GM19452 (cell line): Measurements from ENCODE around the gene POPDC2.
"Not testable (repeated sequence)": the region's sequence is repeated elsewhere in the genome, so short reads cannot be mapped to it uniquely, and the experiment has no call there.

Source experiments
- ATAC-seq: cut with Tn5 transposase; IDR thresholded peaks from one replicate; pipeline ENCODE4 v1.9.1; 2021; ENCODE audit not compliant: unreplicated experiment

Gene POPDC2

DNA sequence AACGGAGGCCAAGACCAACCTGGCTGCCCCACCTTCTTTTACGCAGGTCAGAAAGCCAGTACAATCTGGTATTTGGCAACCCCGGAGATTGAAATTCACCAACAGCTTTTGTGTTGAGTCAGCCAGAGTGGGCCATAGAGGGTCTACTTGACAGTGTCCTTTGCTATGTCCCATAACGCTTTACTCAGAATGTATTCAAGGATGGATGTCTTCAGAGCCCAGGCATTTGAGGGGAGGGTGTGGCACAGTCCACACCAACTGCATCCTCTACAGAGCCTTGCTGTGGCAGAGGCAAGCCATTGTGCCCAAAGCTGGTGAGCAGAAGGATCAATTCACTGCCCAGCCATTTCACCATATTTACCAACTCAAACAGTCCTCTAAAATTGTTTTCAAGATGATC, 44.3 kb downstream of the POPDC2 start:
- ATAC-seq: no peak

DNA sequence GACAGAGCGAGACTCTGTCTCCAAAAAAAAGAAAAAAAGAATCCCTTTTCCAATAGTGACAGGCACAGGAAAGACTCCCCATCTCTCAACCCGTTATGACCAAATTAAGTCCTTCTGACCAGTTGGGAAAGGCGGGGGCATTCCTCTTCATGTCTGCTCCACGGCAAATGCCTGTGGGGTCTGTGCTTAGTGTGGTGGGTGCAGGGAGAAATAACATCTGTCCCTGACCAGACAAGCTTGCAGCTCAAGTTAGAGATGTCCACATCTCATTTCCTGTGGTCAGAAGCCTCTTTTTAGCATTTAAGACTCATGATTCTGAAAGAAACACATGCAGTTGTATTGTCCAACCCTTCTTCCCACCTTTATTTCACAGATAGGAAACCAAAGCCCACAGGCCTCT, 46.5 kb downstream of the POPDC2 start:
- ATAC-seq: no peak

DNA sequence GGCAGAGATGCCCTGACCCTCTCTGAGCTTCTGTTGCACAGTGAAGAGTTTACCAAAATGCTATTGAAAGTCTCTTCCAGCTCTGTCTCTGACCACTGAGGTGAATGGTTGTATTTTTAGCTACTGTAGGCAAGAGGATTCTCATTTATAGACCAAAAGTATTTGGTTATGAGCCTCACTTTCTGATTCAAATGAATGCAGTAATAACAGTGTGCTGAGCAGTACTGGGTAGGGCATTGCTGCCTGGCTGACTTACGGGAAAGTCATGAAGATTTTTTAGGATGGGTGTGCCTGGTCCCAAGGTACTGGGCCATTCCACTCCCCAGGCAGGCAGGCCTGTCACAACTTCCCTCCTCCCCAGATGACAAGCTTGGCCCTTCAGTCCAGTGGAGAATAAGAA, 47.2 kb downstream of the POPDC2 start:
- no peak for ATAC-seq

DNA sequence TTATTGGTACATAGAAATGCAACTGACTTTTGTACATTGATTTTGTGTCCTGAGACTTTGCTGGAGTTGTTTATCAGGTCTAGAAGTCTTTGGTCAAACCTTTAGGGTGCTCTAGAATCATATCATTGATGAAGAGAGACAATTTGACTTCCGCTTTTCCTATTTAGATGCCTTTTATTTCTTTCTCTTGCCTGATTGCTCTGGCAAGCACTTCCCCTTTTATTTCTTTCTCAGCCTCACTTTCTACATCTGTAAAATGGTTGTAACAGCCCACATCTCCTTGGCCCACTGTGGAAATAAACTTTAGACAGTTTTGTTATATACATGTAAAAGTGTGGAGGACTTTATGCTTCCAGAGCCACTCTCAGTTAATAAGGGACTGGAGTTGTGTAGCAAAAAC, 48.7 kb downstream of the POPDC2 start:
- ATAC-seq: no peak

DNA sequence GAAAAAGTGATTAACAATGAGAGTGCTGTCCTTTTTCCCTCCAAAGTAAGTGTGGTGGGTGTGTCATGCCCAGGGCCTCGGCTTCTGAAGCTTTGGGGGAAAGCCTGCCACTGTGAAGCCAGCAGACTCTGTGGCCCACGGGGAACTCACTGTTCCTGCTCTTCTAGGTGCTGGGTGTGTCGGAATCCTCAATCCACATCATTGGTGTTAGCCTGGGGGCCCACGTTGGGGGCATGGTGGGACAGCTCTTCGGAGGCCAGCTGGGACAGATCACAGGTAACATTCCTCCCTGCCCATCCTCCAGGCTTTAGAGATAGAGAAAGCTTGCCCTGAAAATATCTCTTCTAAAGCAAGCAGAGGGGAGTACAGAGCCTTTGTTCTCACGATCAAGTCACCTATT, 51.1 kb downstream of the POPDC2 start:
- ATAC-seq: no peak

DNA sequence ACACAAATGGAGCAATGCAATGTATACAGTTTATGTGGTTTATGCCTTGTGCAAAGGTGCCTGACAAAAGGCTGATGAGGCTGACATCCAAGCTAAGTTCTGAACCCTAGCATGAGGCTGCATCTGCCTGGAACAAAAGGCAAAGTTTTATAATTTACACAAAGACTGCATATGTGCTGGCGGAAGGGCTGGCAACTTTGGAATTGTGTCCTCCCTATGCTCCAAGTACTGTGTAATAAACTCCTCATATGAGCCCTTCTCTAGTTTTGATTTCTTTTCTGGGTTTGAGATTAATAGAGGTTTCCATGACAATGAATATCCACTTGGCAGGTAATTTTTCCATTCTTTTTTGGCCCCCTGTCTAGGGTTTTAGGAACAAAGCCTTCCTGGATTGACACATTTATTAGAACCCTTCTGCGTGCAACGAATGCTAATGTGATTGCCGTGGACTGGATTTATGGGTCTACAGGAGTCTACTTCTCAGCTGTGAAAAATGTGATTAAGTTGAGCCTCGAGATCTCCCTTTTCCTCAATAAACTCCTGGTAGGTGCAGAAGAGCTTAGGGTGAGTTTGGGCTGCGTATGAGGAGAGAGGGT, 51.9 kb downstream of the POPDC2 start:
- ATAC-seq: no peak

DNA sequence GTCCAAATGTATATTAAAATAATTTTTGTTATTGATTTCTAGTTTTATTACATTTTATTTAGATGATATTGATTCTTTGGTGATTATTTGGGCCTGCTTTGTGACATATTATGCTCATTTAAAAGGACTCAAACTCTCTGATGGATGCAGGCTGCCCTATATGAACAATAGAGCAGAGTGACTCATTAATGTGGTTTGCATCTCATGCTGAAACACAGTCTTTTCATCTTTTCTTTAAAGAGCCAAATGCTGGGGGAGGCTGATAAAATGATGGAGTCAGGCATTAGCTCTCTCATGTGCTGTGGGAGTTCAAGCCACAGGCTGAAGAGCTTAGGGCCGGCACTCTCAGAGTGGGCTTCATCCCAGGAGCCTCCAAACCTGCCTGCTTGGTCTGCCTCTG, 55.5 kb downstream of the POPDC2 start:
- ATAC-seq: no peak

DNA sequence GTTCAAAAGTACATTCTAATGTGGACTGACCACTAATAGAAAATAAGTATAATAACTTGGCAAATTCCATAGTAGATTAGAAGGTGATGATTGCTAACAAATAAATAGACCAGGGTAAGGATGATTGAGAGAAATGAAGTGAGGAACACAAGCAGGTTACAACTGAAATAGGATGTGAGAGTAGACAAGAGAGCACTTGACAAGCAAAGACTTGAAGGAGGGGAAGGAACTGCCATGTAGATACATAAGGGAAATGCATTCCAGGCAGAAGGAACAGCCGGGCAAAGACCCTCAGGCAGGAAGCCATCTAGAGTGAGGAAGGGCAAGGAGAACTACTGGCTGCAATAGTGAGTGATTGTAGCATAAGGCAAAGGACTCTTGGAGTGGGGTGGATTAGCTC, 57.7 kb downstream of the POPDC2 start:
- no peak for ATAC-seq

DNA sequence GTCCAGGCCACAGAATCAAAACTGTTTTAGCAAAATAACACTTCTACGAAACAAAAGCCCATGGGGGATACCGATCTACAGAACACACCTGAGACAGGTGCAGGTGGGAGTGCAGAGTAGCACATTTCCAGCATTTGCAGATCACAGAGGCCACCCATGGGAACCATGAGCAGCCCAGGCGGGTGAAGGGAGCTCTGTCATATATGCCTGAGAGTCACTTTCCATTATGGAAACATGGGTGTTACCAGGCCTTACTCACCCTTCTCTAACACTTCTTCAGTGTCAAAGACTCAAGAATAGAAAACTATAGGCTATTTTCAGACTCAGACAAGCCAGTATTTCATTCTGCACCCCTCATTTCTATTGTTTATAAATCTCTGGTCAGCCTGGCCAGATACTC, 59.2 kb downstream of the POPDC2 start:
- no peak for ATAC-seq

DNA sequence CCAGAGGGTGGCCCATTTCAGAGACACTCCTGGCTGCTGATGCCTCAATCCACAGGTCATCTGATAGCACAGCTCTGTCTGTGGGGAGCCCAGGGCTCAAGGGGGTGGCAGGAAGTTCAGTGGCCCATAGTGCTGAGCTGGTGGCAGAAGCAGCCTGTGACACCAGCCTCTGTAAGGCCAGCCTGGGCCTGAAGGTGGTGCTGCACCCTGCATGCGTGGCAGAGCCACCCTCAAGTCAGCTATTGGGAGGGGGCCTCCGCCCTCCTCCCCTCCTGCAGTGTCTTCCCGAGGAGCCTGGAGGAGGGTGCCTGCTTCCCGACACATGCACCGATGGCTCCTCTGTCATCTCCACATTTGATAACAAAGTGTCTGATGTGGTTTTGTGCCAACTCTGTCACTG, 59.7 kb downstream of the POPDC2 start:
- ATAC-seq: peak; percentile 73

DNA sequence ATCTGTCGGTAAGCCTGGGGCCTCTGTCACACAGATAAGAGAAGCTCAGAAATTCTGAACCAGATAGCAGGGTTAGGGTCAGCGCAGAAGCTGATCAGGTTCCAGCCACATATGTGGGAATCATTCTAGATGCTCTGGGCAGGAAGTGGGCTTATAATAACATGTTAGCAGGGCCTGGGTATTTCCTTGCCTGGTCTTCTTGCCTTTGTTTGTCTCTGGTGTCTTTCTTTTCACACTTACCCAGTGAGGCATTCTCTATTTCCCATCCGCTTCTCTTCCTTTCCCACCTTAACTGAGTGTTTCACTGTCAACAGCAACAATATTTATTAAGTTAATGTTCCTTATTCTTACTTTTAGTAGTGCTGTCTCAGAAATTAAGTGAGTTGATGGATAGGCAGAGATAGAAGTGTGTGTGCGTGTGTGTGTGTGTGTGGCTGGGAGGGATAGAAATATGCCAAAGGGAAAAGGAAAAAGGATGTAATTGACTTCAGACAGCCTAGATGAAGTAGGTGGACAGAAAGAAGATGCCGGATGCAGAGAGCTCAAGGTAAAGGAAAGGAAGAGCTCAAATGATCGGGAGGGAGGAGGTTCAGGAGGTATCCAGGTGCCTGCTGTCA, 60.7 kb downstream of the POPDC2 start:
- ATAC-seq: no peak

DNA sequence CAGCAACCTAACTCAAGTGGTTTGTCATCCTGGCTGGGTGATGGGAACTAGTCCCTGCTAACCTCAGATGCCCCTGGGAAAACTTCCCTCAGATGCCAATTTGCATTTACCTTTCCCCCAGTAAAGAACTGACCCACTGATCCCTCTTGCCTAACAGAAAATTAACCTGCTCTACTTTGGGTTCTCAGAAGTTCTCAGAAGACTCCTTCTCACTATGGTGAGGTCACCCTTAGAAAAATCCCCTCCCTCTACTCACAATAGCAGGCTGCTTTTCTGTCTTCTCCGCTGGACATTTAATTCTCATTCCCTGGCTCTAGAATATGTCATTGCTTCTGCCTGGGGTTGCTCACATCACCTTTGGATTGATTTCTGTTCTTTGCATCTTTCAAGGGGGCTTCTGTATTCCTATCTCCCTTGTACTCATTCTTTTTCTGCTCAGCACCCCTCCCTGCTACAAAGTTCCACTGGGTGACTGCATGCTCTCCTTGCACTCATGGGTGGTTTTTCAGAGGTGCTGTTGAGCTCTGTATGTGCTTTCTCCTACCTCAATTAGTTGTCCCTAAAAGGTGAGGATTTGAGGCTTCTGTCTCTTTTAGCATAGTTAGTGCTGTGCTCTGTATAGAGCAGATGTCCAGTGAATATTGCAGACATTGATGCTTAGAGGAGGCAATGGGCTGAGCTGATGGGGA, 61.8 kb downstream of the POPDC2 start:
- peak; percentile 47 for ATAC-seq

DNA sequence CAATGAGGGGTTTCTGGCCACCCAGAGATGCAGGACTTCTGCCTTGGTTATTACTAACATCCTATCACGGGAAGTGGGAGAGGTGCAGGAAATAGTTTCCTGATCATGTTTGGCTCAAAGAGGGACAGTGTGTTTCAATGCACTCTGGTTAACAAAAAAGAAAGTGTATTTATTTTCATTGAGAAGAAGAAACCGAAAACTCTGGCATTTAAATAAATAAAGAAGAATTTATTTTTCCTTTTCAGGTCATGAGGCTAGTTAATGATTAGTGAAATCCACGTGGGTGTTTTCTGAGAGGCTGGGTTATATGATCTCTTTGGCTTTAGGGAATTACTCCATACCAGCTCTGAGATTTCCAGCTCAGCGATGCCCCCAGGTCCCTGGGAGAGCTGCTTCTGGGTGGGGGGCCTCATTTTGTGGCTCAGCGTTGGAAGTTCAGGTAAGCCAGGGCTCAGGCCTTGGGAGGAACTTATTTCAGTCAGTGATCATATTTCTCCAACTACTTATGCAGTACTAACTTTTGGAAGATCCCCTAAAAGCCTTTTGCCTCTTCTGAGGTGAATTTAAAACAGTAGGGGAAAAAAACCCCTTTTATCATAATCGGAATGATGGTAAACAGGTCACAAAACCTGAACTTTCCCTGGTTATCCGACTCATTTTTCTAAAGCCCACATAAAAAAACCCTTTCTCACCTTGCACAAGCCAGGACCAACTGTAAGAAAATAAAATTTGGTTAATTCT, 62.7 kb downstream of the POPDC2 start, which contains the start of gene PLA1A:
Gene PLA1A (plus strand): TSS at position 338 of the 741 bp plus-strand sequence. CDS start 29 bp downstream, at position 367.
- no peak for ATAC-seq

DNA sequence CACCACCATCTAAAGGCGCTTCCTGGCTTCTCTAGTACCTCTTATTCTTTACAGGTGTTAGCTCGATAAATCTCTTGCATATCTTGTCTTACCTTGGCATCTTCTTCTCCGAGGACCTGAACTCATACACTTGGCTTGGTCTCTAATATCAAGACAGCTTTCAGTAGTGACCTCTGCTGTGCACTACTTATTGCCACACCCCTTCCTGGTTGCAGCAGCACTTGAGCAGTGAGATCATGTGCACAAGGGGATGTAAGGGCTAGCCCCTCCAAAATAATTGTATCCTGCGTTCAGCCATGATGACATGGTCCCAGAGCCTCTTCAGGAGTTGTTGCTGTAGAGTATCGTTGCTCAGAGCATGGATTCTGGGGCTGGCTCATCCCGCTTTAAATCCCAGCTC, 64.0 kb downstream of the POPDC2 start:
- ATAC-seq: no peak

DNA sequence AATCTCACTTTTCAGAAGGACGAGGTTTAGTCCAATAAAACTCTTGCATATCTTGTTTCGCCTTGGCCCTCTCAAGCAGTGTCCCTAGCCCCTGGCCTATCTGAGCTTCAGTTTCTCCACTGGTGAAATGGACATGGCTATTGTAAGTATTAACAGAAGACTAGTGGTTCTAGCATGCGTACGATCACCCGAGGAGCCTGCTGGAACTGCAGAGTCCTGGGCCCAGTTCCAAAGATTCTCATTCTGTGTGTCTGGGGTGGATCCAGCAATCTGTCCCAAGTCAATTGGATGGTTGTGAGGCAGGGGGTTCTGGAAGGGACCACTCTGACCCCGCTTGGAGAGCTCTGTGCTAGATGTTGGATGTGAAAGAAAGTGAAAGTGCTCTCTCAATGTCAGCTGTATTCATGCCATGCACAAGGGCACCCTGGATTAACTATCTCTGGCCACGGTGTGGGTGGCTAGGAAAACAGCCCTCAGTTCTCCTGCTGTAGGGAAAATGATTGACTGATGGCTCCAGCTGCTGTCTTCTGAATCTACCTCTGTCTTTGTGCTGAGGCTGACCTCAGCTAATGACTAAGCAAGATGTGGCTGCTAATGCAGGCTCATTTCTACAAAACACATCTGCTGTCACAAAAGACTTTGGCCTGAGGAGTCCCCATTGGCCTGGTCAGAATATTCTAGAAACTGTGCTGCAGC, 64.6 kb downstream of the POPDC2 start:
- ATAC-seq: no peak

DNA sequence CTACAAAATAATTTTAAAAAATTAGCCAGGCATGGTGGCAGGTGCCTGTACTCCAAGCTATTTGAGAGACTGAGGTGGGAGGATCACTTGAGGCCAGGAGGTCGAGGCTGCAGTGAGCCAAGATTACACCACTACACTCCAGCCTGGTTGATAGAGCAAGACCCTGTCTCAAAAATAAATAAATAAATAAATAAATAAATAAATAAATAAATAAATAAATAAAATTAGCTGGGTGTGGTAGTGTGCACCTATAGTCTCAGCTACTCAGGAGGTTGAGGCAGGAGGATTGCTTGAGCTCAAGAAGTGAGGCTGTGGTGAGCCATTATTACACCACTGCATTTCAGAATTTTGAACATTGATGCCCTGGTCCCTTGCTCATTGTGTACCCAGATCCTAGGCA, 65.5 kb downstream of the POPDC2 start:
- ATAC-seq: not testable (repeated sequence)

DNA sequence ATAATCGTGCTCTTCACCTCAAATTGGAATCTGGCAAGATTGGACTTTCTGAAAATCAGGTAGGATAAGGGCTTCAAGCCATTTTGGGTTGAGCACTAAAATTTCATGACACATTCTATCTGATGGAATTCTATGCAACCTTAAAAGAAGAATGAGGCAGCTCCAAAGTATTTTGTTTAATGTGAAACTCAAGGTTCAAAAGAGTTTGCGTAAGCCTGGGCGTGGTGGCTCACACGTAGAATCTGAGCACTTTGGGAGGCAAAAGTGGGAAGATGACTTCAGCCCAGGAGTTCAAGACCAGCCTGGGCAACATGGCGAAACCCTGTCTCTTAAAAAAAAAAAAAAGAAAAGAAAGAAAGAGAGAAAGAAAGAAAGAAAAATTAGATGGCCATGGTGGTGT, 66.3 kb downstream of the POPDC2 start:
- no peak for ATAC-seq

DNA sequence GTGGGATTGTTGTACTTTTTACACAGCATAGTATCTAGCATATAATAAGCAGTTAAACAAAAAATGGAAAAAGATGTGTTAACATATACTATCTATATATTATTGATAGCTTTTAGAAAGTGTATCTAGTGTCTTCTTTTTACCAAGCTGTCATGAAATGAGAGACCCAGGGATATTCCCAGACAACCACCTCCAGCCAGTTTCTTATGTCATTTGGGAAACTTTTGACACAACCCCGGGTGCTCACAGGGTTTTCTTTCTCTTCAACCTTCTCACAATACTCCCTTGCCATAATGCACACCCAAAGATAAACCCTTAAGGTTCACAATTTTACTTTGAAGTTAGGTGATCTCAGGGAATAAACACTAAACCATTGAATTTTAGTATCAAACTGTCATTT, 67.5 kb downstream of the POPDC2 start:
- ATAC-seq: no peak
